ENCODE results near the gene ALAD. TPM values are rescaled to one million over a fixed set of nuclear protein-coding genes. Genes with fewer than 3 reads are reported as not detected.

Gene ALAD
- total RNA-seq, 1 donor from 2014 or later: 26.2 TPM

GRCh38 chr9:113399646-113400200, 1.4 kb downstream of the ALAD start:
- Mint-ChIP-seq H3K4me1 (ENCODE audit: unreplicated experiment) (peaks cover 14% of the 10 kb centered on the region), H3K4me3 (ENCODE audit: unreplicated experiment) (peak overlapping the region; percentile 93), H3K27ac (ENCODE audit: unreplicated experiment) (no peak overlapping the region), H3K36me3 (ENCODE audit: unreplicated experiment) (peaks cover 10% of the 10 kb centered on the region), H3K27me3 (ENCODE audit: unreplicated experiment) (no peaks in the 10 kb centered on the region), H3K9me3 (ENCODE audit: unreplicated experiment) (no peaks in the 10 kb centered on the region)
- DNase-seq (ENCODE audit: extremely low spot score, unreplicated experiment): no peak
- TF ChIP-seq CTCF (IDR thresholded peaks at IDR 0.05): no peak

GRCh38 chr9:113398796-113399195, 2.3 kb downstream of the ALAD start:
- no peak overlapping the region for H3K4me3 Mint-ChIP-seq (ENCODE audit: unreplicated experiment)
- no peak for DNase-seq (ENCODE audit: extremely low spot score, unreplicated experiment)
- TF ChIP-seq CTCF (IDR thresholded peaks at IDR 0.05): no peak

GRCh38 chr9:113397203-113397631, 3.9 kb downstream of the ALAD start:
- peaks cover 14% of the 10 kb centered on the region for H3K4me1 Mint-ChIP-seq (ENCODE audit: unreplicated experiment)
- H3K27me3 Mint-ChIP-seq (ENCODE audit: unreplicated experiment): no peaks in the 10 kb centered on the region
- peaks cover 10% of the 10 kb centered on the region for H3K36me3 Mint-ChIP-seq (ENCODE audit: unreplicated experiment)
- H3K9me3 Mint-ChIP-seq (ENCODE audit: unreplicated experiment): no peaks in the 10 kb centered on the region
- H3K4me3 Mint-ChIP-seq (ENCODE audit: unreplicated experiment): no peak overlapping the region
- TF ChIP-seq CTCF (IDR thresholded peaks at IDR 0.05): no peak
- DNase-seq (ENCODE audit: extremely low spot score, unreplicated experiment): no peak
- H3K27ac Mint-ChIP-seq (ENCODE audit: unreplicated experiment): no peak overlapping the region

More at GRCh38 chr9:113398796-113399195, 2.3 kb downstream of the ALAD start:
- peaks cover 10% of the 10 kb centered on the region for H3K36me3 Mint-ChIP-seq (ENCODE audit: unreplicated experiment)
- H3K4me1 Mint-ChIP-seq (ENCODE audit: unreplicated experiment): peaks cover 14% of the 10 kb centered on the region
- H3K27me3 Mint-ChIP-seq (ENCODE audit: unreplicated experiment): no peaks in the 10 kb centered on the region
- no peaks in the 10 kb centered on the region for H3K9me3 Mint-ChIP-seq (ENCODE audit: unreplicated experiment)
- H3K27ac Mint-ChIP-seq (ENCODE audit: unreplicated experiment): no peak overlapping the region

GRCh38 chr9:113395000-113395861, 5.9 kb downstream of the ALAD start:
- DNase-seq (ENCODE audit: extremely low spot score, unreplicated experiment): no peak
- Mint-ChIP-seq H3K4me3 (ENCODE audit: unreplicated experiment) (no peak overlapping the region), H3K36me3 (ENCODE audit: unreplicated experiment) (peaks cover 18% of the 10 kb centered on the region), H3K27me3 (ENCODE audit: unreplicated experiment) (no peaks in the 10 kb centered on the region), H3K9me3 (ENCODE audit: unreplicated experiment) (no peaks in the 10 kb centered on the region), H3K4me1 (ENCODE audit: unreplicated experiment) (peaks cover 6% of the 10 kb centered on the region), H3K27ac (ENCODE audit: unreplicated experiment) (no peak overlapping the region)
- no peak for TF ChIP-seq CTCF (IDR thresholded peaks at IDR 0.05)

- no peak for DNase-seq (ENCODE audit: extremely low spot score, unreplicated experiment)
- H3K27me3 Mint-ChIP-seq (ENCODE audit: unreplicated experiment): no peaks in the 10 kb centered on the region
- H3K9me3 Mint-ChIP-seq (ENCODE audit: unreplicated experiment): no peaks in the 10 kb centered on the region
- H3K36me3 Mint-ChIP-seq (ENCODE audit: unreplicated experiment): peaks cover 27% of the 10 kb centered on the region
- no peak for TF ChIP-seq CTCF (IDR thresholded peaks at IDR 0.05)
- H3K27ac Mint-ChIP-seq (ENCODE audit: unreplicated experiment): no peak overlapping the region
- H3K4me3 Mint-ChIP-seq (ENCODE audit: unreplicated experiment): no peak overlapping the region
- no peaks in the 10 kb centered on the region for H3K4me1 Mint-ChIP-seq (ENCODE audit: unreplicated experiment)
Measured at GRCh38 chr9:113393281-113393680, 7.8 kb downstream of the ALAD start.
